Measurements from ENCODE around the gene EVI2A.

EVI2A gene

GRCh38 chr17:31269036-31269577 is 52.3 kb downstream of the EVI2A start:
- no peak overlapping the region for H3K4me3 ChIP-seq (replicated peaks in 1 of 2; ENCODE audit: low read depth in 2 of 2, low read length in 2 of 2)
- TF ChIP-seq CTCF (IDR thresholded peaks at IDR 0.05; ENCODE audit: low read depth, low read length): no peak
- DNase-seq (ENCODE audit: low read depth in 2 of 2): no peak

Data from cardiac fibroblast (primary cell).